Putamen (tissue), 1 donor: Measurements from ENCODE around the gene CYP3A5.
"Not testable (repeated sequence)": the region's sequence is repeated elsewhere in the genome, so short reads cannot be mapped to it uniquely, and the experiment has no call there.

Experiments
- DNase-seq: peaks from one replicate; pipeline ENCODE4 v3.0.0-alpha.2; 2016; ENCODE audit warnings: low spot score

CYP3A5 gene

GRCh38 chr7:99685871-99686608, 6.2 kb upstream of the CYP3A5 start:
- DNase-seq: not testable (repeated sequence)

- no peak for DNase-seq
These were observed 5.4 kb upstream of the CYP3A5 start for GRCh38 chr7:99685129-99685758.

- no peak for DNase-seq
These were observed 780 bp downstream of the CYP3A5 start for GRCh38 chr7:99679032-99679399.

GRCh38 chr7:99677648-99678045, 2.1 kb downstream of the CYP3A5 start:
- no peak for DNase-seq

GRCh38 chr7:99677013-99677647, 2.7 kb downstream of the CYP3A5 start:
- no peak for DNase-seq

GRCh38 chr7:99674995-99675742, 4.6 kb downstream of the CYP3A5 start:
- DNase-seq: no peak

- DNase-seq: no peak
These were observed 7.2 kb downstream of the CYP3A5 start for GRCh38 chr7:99672573-99672972.

GRCh38 chr7:99669782-99670181, 10.0 kb downstream of the CYP3A5 start:
- DNase-seq: no peak

- no peak for DNase-seq
These were observed 11.3 kb downstream of the CYP3A5 start for GRCh38 chr7:99668541-99668940.

DNA sequence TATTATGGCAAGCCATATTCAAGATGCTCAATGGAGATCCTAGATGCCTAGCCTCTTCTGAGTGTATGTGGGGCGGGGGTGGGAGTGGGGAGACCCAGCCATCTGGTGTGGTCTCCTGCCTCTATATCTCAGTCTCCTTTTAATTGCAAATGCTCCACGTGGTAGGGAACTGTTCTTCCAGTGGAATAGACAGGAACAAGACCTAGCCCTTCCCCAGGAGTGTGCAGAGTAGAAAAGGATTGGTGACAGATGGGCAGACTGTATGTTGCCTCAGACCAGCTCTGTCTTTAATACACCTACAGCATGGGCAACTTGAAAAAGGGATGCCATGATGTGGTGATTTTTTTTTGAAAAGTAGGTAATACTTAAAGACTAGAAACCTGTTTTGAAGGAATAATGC, 12.6 kb downstream of the CYP3A5 start:
- DNase-seq: no peak

GRCh38 chr7:99666013-99666395, 13.8 kb downstream of the CYP3A5 start:
- DNase-seq: no peak

DNA sequence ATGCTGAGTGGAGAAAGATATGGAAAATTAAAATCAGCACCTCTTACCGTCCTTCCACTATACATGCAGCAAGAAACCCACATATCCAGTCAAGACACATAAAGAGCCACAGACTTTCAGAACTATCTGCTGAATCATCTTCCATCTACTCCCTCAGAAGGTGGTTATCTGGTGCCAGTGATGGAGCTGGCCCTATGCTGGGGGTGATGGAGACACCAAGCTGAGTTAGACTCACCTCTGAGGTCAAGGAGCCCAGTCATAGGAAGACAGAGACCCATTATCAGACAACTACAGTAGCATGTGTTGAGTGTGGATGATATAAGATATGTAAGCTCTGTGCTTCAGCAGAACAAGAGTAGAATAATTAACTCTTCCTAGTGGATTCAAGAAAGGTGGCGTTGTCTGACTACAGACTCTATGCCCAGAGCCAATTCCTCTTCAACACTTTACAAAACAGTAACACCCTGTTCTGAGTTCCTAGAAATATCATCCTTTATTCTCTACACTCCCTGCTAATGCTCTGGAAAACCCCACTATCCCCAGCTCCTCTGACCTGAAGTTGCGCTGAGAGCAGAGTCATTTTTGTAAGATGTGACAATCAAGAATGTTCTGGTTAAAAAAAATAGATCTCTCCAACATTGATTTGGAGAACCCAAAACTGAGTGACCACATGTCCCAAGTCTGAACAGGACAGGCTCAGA, 14.3 kb downstream of the CYP3A5 start:
- no peak for DNase-seq

DNA sequence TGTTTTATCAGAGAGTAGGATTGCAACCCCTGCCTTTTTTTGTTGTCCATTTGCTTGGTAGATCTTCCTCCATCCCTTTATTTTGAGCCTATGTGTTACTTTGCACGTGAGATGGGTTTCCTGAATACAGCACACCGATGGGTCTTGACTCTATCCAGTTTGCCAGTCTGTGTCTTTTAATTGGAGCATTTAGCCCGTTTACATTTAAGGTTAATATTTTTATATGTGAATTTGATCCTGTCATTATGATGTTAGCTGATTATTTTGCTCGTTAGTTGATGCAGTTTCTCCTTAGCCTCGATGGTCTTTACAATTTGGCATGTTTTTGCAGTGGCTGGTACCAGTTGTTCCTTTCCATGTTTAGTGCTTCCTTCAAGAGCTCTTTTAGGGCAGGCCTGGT, 21.9 kb downstream of the CYP3A5 start:
- not testable (repeated sequence) for DNase-seq

- not testable (repeated sequence) for DNase-seq
These were observed 25.2 kb downstream of the CYP3A5 start for GRCh38 chr7:99654626-99655025.

GRCh38 chr7:99653754-99654153, 26.0 kb downstream of the CYP3A5 start:
- no peak for DNase-seq

DNA sequence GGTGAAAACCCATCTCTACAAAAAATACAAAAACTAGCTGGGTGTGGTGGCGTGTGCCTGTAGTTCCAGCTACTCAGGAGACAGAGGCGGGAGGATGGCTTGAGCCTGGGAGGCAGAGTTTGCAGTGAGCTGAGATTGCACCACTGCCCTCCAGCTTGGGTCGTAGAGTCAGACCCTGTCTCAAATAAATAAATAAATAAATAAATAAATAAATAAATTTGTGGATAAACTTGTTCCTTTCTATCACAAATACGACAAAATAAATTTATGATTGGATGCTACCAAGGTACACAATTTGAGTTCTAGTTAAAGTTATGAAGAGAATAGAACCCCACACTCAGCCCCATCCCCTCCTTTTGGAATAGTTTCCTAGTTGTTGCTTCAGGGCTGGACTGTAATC, 26.5 kb downstream of the CYP3A5 start:
- not testable (repeated sequence) for DNase-seq

DNA sequence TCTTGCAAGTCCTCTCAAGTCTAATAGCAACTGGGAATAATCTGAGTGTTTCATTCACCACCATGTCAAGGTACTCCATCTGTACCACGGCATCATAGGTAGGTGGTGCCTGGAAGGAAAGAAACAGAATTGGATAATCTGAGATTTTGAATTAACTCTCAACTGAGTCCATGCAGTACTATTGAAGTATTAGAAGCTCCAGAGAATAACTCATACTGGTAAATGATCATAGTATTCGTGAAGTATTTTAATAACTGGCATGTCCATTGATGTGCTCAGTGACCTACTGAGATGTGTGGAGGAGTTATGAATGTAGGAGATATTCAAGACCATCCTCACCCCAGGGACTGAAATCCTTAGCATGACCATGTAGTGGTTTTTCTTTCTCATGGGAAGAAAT, 27.1 kb downstream of the CYP3A5 start:
- no peak for DNase-seq

DNA sequence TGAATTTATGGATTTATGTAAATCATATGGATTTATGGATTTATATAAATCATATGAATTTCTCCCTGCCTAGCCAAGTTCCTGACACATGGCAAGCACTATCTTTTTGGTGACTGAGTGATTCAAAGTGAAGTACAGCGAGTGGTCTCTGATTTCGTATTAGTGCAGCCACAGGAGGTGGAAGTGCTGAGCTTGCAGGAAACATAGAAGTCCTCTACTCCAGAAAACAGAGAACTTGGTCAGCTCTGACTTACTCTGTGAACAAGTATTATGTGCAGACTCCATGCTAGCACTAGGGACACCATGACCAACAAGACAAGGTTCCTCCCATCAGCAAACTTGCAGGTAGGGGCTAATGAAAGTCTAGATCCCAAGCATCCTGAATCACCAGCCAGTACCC, 28.5 kb downstream of the CYP3A5 start:
- DNase-seq: no peak

DNA sequence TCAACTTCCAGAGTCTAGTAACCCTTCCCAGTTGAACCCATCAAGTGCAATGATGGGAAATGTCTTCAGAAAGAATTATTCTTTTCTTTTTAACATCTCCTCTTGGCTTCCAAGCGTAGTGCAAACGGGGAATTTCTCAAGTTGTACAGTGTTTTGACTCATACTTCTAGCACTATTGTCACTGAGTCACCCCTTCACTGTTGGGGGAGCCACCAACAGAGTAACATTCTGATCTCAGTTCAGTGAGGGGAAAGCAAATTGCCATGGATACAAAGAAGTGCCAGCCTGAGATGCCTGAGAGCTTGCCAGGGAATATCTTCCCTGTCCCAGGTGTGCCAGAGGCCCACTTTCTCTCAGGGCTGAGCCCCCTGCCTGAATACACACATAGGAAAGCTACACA, 31.0 kb downstream of the CYP3A5 start:
- no peak for DNase-seq

GRCh38 chr7:99645590-99645989, 34.2 kb downstream of the CYP3A5 start:
- no peak for DNase-seq

DNA sequence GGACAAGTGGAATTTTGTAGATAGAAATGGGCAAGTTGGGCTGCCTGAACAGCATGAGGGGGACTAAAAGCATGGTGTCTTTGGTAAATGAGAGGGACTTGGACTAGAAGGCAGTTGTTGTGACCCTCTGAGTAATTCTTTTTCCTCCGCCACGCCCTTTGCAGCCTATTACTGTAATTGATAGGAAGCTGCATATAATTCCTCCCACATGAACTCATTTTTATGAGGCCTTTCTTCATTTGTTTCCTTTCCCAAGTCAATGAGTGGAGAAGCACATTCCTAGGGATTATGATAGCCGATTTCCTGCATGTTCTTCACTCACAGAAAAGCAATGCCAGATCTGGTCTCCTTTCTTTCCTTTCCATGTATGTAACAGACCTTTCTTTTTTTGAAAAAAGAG, 35.4 kb downstream of the CYP3A5 start:
- no peak for DNase-seq

DNA sequence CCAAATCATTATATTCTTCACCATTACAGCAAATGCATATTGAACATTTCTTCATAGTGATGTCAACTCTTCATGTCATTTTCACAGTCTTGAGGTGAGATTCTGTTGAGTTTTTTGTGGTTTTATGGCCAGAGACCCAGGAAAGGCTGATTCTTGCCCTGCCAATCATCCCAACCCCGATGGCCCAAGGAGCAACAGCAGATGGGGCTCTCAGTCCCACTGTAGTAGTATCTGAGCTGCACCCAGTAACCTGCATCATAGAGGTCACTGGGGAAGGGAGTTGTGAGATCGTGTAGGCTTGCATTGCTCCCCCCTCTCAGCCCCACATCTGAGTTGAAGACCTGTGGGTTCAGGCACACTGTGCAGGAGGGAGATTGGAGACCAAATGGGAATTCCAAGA, 36.3 kb downstream of the CYP3A5 start:
- no peak for DNase-seq
